Suprapubic skin (tissue), 4 donors: ENCODE results near the gene RNF41. TPM values are rescaled to one million over a fixed set of nuclear protein-coding genes. Genes with fewer than 3 reads are reported as not detected.

Experiments used
- DNase-seq, 2 donors: peaks; one replicate each; pipeline ENCODE4 v3.0.0-alpha.2; 2019; ENCODE audit warnings: low spot score in 2 of 2
- H3K27ac ChIP-seq: fragments of 200-600 bp; sonication (generic); one replicate; pipeline ENCODE4 v1.5.1; 2019
- H3K27me3 ChIP-seq: fragments of 200-600 bp; sonication (generic); one replicate; pipeline ENCODE4 v1.5.1; 2019
- H3K36me3 ChIP-seq: fragments of 200-600 bp; sonication (generic); one replicate; pipeline ENCODE4 v1.5.1; 2019
- H3K4me1 ChIP-seq: fragments of 200-600 bp; sonication (generic); one replicate; pipeline ENCODE4 v1.5.1; 2019
- H3K4me3 ChIP-seq: fragments of 200-600 bp; sonication (generic); one replicate; pipeline ENCODE4 v1.5.1; 2019; ENCODE audit warnings: mild to moderate bottlenecking
- H3K9me3 ChIP-seq: fragments of 200-600 bp; sonication (generic); one replicate; pipeline ENCODE4 v1.5.1; 2019
- CTCF ChIP-seq, 2 donors: fragments of 200-600 bp in 1 of 2; fragments of 450-650 bp in 1 of 2; sonication (generic) in 1 of 2; IDR thresholded peaks; one replicate each; pipeline ENCODE4 v1.5.1; 2016 to 2019; ENCODE audit warnings: antibody characterized with exemption in 2 of 2, mild to moderate bottlenecking in 1 of 2, moderate library complexity in 1 of 2
- EP300 ChIP-seq: sonication (generic); formaldehyde crosslinking; IDR thresholded peaks from one replicate; pipeline ENCODE4 v1.6.1; 2017; ENCODE audit warnings: antibody characterized with exemption
- POLR2A ChIP-seq, 2 donors: fragments of 450-650 bp; IDR thresholded peaks; one replicate each; pipeline ENCODE4 v1.6.1; 2017; ENCODE audit warnings: antibody characterized with exemption in 2 of 2, mild to moderate bottlenecking in 2 of 2, moderate library complexity in 2 of 2
- POLR2AphosphoS5 ChIP-seq, 3 donors: sonication (generic); formaldehyde crosslinking; IDR thresholded peaks; one replicate each; pipeline ENCODE4 v1.6.1; 2017; ENCODE audit warnings: antibody characterized with exemption in 3 of 3
- WGBS: methylation state at CpG from one replicate; pipeline ENCODE4 v1.1.5; 2018; 5-methylcytosine and 5-hydroxymethylcytosine counted together
- total RNA-seq, 4 donors: library from RNA; depleted of rRNA; stranded (reverse); fragments of >200 nt; gene quantifications; one replicate each; pipeline ENCODE4 v1.1.0, GENCODE V29; 2016

The RNF41 gene
- total RNA-seq, 4 donors from 2014 or later = 28.4 to 60.6 (median 35.8) TPM

DNA sequence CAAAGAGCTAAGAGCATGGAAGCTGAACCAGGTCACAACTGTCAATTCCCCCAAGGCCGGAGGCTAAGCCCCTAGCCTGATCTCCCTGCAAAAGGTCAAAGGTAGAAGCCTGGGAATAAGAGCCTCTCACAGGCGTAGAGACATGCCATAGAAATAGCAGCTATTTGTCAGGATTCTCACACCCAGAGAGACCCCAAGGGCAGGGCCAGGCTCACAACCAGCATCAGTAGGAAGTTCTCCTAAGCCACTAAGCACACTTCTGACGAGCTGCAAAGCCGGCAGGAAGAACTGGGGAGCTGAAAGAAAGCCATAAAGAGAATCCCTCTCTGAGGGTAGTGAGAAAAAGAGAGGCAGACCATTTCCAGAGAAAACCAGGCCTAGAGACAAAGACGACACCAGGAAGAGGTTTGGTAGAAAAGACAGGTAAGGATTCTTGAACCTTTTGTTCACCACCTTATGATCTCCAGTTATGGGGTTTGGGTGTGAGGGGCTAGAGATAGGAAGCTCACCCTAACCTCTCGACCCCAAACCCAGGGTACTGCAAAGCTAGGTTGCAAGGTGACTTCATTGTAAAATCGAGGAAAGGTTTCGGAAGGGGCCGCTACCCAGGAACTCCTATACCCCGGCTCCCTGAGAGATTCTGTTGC lies 33.5 kb downstream of the RNF41 start:
- no peak for DNase-seq
- peak overlapping the region; percentile 91 for H3K27ac ChIP-seq
- peaks cover 29% of the 10 kb centered on the region for H3K4me1 ChIP-seq
- H3K36me3 ChIP-seq = peaks cover 36% of the 10 kb centered on the region
- 10% methylated on average over 10 of the region's 10 CpGs for WGBS
- TF ChIP-seq POLR2A (IDR thresholded peaks at IDR 0.05) (no peak), EP300 (no peak), CTCF (IDR thresholded peaks at IDR 0.05) (no peak)
- no peaks in the 10 kb centered on the region for H3K27me3 ChIP-seq
- H3K9me3 ChIP-seq = no peaks in the 10 kb centered on the region
- peak overlapping the region; percentile 88 for H3K4me3 ChIP-seq

- no peak overlapping the region for H3K27ac ChIP-seq
- no peak overlapping the region for H3K4me3 ChIP-seq
- TF ChIP-seq POLR2AphosphoS5 (IDR thresholded peaks at IDR 0.05) = no peak
- TF ChIP-seq POLR2A (IDR thresholded peaks at IDR 0.05) = no peak
- no peak for TF ChIP-seq EP300
- TF ChIP-seq CTCF (IDR thresholded peaks at IDR 0.05) = no peak
- no peak for DNase-seq
- 41% methylated on average over 2 of the region's 2 CpGs for WGBS
- peaks cover 29% of the 10 kb centered on the region for H3K4me1 ChIP-seq
- H3K36me3 ChIP-seq = peaks cover 49% of the 10 kb centered on the region
- H3K27me3 ChIP-seq = no peaks in the 10 kb centered on the region
- H3K9me3 ChIP-seq = no peaks in the 10 kb centered on the region
Observed at GRCh38 chr12:56186957-56187356, 34.8 kb downstream of the RNF41 start.

DNA sequence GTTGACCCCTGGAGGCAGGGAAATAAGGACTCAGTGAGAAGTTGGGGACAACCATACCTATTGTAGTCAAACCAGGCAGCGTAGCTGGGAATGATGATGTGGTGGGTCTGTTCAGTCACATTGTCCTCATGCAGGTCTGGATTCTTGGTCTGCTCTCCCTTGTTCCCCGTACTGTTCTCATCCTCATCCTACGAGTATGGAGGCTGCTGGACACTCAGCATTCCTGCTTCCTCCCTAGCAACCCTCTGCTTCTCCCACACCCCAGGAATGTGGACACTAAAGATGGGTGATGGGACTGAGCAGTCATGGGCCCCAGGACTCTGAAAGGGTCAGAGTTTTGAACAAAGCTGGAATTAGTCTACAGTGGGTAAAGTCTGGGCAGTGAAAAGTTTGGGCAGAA lies 43.4 kb downstream of the RNF41 start:
- peaks cover 100% of the 10 kb centered on the region for H3K36me3 ChIP-seq
- DNase-seq = no peak
- H3K4me3 ChIP-seq = no peak overlapping the region
- H3K27me3 ChIP-seq = no peaks in the 10 kb centered on the region
- 92% methylated on average over 3 of the region's 3 CpGs for WGBS
- H3K9me3 ChIP-seq = no peaks in the 10 kb centered on the region
- no peak for TF ChIP-seq POLR2AphosphoS5 (IDR thresholded peaks at IDR 0.05)
- no peak for TF ChIP-seq EP300
- no peak for TF ChIP-seq CTCF (IDR thresholded peaks at IDR 0.05)
- no peak for TF ChIP-seq POLR2A (IDR thresholded peaks at IDR 0.05)
- no peaks in the 10 kb centered on the region for H3K4me1 ChIP-seq
- no peak overlapping the region for H3K27ac ChIP-seq

GRCh38 chr12:56172839-56173238 lies 48.9 kb downstream of the RNF41 start:
- TF ChIP-seq EP300 (no peak), POLR2A (IDR thresholded peaks at IDR 0.05) (no peak), POLR2AphosphoS5 (IDR thresholded peaks at IDR 0.05) (no peak), CTCF (IDR thresholded peaks at IDR 0.05) (no peak)
- H3K27me3 ChIP-seq = no peaks in the 10 kb centered on the region
- peaks cover 100% of the 10 kb centered on the region for H3K36me3 ChIP-seq
- H3K9me3 ChIP-seq = no peaks in the 10 kb centered on the region
- H3K27ac ChIP-seq = no peak overlapping the region
- H3K4me1 ChIP-seq = no peaks in the 10 kb centered on the region
- no peak overlapping the region for H3K4me3 ChIP-seq
- no peak for DNase-seq
- 92% methylated on average over 7 of the region's 7 CpGs for WGBS

DNA sequence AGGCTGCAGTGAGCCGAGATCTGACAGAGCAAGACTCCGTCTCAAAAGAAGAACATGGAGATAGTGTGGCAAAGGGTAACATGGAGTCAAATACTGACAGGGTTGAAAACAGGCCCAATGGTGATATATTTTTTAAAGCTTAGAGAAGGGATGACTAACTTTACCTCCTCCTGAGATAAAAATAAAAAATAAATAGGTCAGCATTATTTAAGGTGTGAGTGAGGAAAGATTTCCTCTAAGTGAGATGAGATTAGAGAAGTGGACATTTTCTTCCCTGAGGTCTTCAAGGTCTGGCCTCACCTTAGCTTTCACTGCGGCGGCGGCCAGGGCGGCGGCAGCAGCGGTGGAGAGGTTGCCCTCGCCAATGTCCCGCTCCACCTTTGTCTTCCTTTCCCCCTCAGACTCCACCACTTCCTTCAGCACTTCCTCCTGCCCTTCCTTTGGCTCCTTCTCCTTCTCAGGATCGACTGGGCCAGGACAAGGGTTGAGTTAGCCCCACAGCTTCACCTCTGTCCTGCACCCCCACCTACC lies 52.4 kb downstream of the RNF41 start:
- H3K4me1 ChIP-seq = no peaks in the 10 kb centered on the region
- H3K27ac ChIP-seq = no peak overlapping the region
- TF ChIP-seq CTCF (IDR thresholded peaks at IDR 0.05) (no peak), POLR2AphosphoS5 (IDR thresholded peaks at IDR 0.05) (no peak), EP300 (no peak), POLR2A (IDR thresholded peaks at IDR 0.05) (no peak)
- no peaks in the 10 kb centered on the region for H3K27me3 ChIP-seq
- peaks cover 98% of the 10 kb centered on the region for H3K36me3 ChIP-seq
- H3K9me3 ChIP-seq = no peaks in the 10 kb centered on the region
- no peak for DNase-seq
- WGBS = 88% methylated on average over 11 of the region's 11 CpGs
- no peak overlapping the region for H3K4me3 ChIP-seq
